HG03103 (cell line): ENCODE data around the gene BRAT1.

Experiments used
- ATAC-seq: cut with Tn5 transposase; IDR thresholded peaks from one replicate; pipeline ENCODE4 v1.9.1; 2021; ENCODE audit warnings: low read depth; ENCODE audit not compliant: unreplicated experiment

The BRAT1 gene

DNA sequence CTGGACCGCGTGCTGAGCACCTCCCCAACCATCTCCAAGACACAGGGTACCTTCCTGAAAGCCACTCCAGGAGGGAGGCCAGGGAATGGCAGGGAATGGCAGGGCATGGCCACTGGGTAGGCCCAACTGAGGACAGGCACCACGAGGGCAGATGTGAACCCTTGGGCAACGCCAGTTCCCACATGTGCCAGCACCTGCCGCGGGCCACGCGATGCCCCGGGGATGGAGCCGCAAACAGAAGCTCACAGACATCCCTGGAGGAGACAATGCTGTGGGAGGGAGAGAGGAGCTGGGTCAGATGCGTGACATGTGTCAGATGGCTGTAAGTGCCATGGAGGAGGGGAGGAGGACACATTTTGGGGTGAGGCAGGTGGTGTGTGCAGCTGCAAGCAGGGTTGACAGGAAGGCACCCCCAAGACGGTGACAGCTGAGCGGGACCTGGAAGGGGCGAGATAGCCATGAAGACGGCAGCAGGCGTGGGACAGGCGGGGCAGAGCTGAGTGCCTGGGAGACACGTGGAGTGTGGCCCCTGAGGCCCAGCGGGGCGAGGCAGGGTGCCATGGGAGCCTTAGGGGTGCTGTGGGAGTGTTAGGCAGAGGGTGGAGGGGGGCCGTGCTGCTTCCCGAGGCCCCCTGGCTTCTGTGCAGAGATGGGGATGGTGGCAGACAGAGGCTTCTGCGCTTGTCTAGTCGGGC, 31.1 kb upstream of the BRAT1 start:
- no peak for ATAC-seq

- ATAC-seq = no peak
These were observed 30.1 kb upstream of the BRAT1 start for GRCh38 chr7:2585446-2585845.

GRCh38 chr7:2583798-2584580, 28.7 kb upstream of the BRAT1 start:
- no peak for ATAC-seq

DNA sequence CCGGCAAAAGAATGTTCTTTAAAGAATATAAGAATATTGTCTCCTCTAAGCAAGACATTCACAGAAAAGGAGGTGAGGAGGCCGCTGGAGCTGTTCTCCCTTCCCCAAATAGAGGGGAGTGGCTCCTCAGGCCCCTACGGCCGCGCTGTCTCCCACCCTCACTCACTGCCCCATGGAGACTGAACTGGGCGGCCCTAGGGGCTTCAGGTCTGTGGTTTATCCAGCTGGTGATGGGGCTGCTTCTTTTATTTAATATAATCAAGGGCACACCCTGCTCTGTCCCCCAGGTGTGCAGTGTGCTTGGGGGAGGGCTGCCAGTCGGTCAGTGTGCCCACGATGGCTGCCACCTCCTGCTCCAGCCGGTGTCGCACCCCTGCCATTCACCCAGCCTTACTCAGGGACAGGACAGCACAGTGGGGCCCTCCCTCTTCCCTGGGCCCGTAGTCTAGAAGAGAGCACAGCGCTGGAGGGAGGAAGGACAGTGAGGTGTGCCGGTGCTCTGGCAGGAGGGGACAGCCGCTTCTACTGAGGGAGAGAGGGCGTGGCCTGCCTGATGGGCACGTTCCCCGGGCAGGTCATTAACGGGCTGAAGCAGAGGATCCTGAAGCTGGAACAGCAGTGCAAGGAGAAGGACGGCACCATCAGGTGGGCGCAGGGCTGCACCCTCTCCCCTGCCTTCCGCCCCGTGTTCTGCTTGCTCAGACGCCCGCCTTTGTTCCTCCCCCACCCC, 26.8 kb upstream of the BRAT1 start:
- no peak for ATAC-seq

- ATAC-seq = no peak
These were observed 25.3 kb upstream of the BRAT1 start for GRCh38 chr7:2580636-2581035.

GRCh38 chr7:2577914-2578680, 22.8 kb upstream of the BRAT1 start:
- no peak for ATAC-seq

DNA sequence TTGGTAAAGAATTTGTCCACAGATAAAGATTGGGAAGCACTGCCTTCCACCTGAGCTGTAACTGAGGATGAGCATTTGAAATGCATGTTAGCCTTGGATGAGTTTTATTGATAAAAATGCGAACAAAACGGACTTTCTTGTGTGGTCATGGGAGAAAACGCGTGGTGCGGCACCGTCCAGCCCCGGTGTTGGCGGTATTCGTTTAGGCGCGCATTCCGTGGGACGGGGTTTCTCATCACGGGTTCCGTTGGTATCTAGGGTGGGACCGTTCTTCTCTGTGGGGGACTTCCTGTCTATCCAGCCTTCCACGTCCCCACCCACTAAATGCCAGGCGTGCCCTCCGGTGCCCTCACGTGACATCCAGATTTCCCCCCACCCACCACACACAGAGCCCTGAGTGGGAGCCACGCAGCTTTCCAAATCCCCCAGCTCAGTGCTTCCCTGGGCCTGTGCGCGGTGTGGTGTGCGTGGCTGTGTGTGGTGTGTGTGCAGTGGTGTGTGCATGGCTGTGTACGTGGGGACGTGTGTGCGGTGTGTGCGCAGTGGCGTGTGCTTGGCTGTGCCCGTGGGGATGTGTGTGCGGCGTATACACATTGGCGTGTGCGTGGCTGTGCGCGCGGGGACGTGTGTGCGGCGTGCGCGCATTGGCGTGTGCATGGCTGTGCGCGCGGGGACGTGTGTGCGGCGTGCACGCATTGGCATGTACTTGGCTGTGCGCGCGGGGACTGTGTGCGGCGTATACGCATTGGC, 21.6 kb upstream of the BRAT1 start:
- ATAC-seq = no peak

DNA sequence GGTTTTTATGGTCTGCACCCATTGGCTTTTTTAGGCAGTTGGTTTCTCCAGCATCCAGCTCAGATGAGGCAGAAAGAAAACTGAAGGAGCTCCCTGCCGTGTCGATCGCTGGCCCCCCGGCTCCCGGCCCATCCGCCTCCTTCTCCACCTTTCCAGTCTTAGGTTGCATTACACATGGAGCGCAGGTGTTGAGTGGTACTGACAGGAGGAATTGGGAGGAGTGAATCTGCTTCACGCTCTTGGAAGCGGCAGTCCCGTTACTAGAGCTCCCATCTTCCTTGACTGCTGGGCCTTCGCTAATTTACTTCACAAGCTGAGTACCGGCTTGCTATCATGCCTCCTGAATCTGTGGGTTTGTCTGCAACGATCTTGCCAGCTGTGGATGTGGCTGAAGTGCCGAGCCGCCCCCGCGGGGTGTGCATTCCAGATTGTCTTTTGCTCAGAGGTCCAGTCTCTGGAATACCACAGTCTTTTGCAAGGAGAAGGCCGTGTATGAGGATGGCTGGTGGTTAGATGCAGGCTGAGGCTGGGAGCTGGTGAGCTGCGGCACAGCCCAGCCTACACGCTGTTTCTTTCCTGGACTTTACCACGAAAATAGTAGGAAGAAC, 20.5 kb upstream of the BRAT1 start:
- no peak for ATAC-seq

DNA sequence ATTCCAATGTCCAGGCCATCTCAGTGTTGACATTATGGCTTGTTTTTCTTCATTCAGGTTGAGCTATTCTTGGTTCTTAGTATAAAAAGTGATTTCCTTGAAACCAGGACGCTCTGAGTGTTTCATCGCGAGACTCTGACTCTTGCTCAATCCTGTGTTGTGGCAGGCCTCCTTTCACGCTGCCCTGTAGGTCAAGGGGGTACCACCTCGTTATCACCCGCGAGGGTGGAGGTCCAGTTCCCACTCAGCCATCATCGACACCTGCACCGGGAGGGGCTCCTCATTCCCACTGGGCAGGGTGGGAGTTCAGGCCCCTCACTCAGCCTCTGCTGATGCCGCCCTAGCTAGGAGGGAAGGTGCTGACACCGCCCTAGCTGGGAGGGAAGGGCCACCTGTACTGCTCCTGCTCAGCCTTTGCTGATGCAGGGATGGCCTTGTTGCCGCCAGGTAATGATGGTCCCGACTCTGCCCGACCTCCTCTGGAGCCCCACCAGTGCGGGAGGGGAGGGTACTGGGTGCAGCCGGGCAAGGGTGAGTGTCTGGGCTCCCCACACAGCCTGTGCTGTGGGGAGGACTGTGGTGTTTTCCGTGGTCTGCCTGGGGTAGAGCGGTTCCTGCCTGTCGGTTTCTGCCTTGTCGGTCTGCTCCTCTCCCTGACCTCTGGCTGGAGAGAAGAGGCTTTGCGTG, 19.9 kb upstream of the BRAT1 start:
- ATAC-seq = no peak

DNA sequence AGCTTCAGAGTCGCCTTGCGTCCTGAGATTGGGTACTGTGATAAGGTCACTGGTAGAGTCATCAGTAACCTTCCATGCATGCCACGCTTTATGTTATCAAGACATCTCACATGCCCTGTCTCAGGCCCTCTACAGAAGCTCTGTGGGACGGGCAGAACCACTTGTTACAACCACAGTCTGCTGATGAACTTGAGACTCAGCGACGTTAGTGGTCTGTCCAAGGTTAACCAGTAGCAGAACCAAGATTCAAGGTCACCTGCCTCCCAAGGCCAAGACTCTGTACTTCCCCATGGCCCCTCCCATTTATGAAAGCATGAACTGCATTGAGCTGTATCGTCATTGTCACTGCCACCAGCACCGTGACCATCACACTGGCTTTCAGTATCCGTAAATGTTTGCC, 18.4 kb upstream of the BRAT1 start:
- no peak for ATAC-seq

DNA sequence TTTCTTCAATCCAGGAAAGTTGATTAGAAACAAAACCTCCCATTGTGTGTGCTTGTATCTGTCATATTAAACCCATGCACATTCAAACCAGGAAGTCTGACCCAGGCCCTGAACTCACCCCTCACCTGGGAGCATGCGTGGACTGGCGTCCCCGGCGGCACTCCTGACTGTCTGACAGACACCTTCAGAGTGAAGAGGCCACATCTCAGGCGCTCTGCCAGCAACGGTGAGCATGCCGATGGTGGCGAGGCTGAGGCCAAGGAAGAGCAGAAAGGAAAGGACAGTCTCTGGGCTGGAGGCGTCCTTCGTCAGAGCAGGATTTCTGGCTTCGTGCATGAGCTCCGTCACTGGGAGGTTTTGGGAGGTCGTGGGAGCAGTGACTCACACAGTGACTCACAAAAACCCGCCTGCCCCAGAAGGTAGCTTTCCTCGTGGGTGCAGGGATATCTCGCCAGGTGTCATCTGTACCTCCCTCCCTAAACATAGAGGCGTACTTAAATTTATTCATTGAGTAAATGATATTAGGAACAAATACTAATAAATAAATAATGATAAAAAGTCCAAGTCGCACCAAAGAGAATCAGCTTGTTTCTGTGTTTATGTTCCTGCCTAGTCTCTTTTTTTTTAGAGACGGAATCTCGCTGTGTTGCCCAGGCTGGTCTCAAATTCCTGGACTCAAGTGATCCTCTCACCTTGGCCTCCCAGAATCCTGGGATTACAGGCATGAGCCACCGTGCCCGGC, 16.9 kb upstream of the BRAT1 start:
- ATAC-seq = no peak

DNA sequence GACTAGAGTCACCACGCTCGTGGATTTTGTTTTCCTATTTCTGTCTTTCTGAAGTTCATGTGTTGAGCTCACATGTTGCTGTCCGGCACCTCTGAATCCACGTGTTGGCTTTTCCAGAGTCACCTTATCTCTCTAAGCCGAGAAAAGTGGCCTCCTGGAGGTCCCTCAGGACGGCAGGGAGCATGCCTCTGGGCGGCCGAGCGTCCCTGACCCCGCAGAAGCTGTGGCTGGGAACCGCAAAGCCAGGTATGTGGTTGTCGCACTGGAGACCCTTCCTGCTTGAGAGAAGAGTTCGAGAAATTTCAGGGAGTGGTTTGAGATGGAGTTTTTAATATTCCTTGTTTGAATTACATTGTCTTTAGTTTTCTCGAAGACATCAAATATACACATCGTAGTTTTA, 16.1 kb upstream of the BRAT1 start:
- no peak for ATAC-seq

DNA sequence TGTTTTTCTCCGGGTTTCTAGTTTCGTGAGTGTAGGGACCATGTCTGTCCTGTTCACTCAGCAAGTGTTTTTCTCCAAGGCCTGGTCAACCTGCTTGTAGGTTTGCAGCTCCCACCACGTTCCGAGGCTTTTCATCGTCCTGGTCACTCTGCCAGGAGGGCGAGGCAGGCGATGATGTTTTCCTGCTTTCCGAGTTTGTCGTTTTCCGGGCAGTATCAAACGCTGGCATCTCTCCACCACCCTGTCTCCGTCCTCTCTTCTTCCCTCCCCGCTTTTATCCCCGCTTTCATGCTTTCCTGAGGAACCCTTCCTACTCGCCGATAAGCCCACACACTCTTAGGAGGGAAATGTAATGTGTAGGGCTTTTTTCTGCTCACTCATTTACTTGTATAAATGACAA, 14.7 kb upstream of the BRAT1 start:
- no peak for ATAC-seq

DNA sequence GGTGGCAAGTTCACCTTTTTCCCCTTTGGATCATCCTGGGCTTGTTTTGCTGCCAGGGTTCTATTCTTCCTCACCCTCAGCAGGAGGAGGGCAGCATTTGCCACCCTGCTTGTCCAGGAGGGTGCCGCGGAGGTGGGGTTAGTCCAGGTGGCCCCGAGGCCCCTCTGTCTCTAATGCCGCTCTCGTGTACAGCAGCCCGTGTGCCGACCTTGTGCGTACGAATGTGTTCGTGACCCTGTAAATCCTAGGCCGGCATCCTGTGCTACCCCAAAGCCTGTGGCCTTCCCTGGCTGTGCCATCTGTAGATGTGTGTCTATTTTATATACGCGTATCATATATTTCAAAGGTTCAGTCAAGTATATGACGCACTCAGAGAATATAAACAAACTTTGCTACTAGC, 14.1 kb upstream of the BRAT1 start:
- no peak for ATAC-seq

- no peak for ATAC-seq
These were observed 13.3 kb upstream of the BRAT1 start for GRCh38 chr7:2568521-2569223.

DNA sequence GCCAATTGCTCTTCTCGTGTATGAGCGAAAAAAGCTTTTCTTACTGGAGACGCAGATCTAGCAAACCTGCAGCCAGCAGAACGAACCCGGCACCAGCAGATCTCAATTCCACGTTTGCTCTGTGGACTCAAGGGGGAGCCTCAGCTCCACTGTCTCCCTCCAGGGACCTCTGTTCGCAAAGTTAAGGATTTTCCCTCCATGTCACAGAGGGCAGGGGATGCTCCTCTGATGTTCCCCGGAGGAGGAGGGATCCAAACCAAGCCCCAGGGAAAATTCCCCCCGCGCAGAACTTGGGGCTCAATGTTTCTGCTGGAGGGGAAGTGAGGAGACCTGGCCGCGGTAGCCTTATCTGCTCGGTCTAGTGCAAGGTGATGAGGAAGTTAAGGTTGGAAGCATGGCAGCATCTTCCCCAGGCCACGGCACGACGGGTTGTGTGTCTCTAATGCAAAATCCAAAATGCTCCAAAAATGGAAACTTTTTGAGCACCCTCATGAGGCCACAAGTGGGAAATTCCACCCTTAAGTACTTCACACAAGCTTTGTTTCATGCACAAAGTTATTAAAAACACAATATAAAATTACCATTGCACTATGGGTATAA, 12.5 kb upstream of the BRAT1 start:
- ATAC-seq = no peak

- ATAC-seq = peak; percentile 73
These were observed 11.8 kb upstream of the BRAT1 start for GRCh38 chr7:2566890-2567678.
